ENCODE results near the gene TRPV2. TPM values are rescaled to one million over a fixed set of nuclear protein-coding genes. Genes with fewer than 3 reads are reported as not detected.
A peak's percentile ranks its signal among the peaks of the same experiment; 100 is the strongest.

The TRPV2 gene
- total and polyA plus RNA-seq, 8 donors: 0.58 to 24.8 (median 5.9) TPM

DNA sequence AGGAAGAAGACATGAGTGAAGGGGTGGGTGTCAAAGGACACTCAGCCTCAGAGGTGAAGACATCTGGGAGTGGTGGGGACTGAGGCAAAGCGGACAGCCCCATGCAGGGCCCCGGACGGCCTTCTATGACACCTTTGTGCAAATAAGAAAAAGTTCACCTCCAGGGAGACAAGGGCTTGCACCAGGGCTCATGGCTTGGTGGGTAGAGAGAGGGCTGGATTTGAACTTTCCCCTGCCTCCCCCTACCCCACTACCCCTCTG, 46.2 kb downstream of the TRPV2 start:
- TF ChIP-seq POLR2AphosphoS5 (IDR thresholded peaks at IDR 0.05): no peak
- no peak for TF ChIP-seq CTCF (IDR thresholded peaks at IDR 0.05)
- no peak for TF ChIP-seq EP300 (IDR thresholded peaks at IDR 0.05)
- TF ChIP-seq POLR2A (IDR thresholded peaks at IDR 0.05): no peak
- no peak overlapping the region for H3K4me3 ChIP-seq
- H3K36me3 ChIP-seq: peaks cover 0 to 38% (median 17%) of the 10 kb centered on the region in 4 donors
- intact Hi-C loops (cut with DNase I; ENCODE audit: low total_unique reads): no loop called here
- DNase-seq: no peak
- H3K9me3 ChIP-seq: no peaks in the 10 kb centered on the region
- no peak overlapping the region for H3K27ac ChIP-seq
- no peaks in the 10 kb centered on the region for H3K27me3 ChIP-seq
- peaks cover 12 to 49% (median 33%) of the 10 kb centered on the region in 4 donors for H3K4me1 ChIP-seq
- 88 to 100% (median 97%) methylated on average over 3 of the region's 3 CpGs for WGBS, 5 donors

- Histone ChIP-seq H3K36me3 (peaks cover 0 to 31% (median 14%) of the 10 kb centered on the region in 4 donors), H3K9me3 (no peaks in the 10 kb centered on the region), H3K4me1 (peaks cover 12 to 50% (median 33%) of the 10 kb centered on the region in 4 donors), H3K27ac (no peak overlapping the region), H3K27me3 (no peaks in the 10 kb centered on the region), H3K4me3 (no peak overlapping the region)
- no peak for DNase-seq
- 90 to 93% (median 92%) methylated on average over 19 to 20 of the region's 20 CpGs for WGBS, 5 donors
- TF ChIP-seq CTCF (IDR thresholded peaks at IDR 0.05): no peak
- no peak for TF ChIP-seq EP300 (IDR thresholded peaks at IDR 0.05)
- TF ChIP-seq POLR2A (IDR thresholded peaks at IDR 0.05): no peak
- TF ChIP-seq POLR2AphosphoS5 (IDR thresholded peaks at IDR 0.05): no peak
- intact Hi-C loops (cut with DNase I; ENCODE audit: low total_unique reads): no loop called here
Measured at GRCh38 chr17:16462070-16462864, 46.9 kb downstream of the TRPV2 start.

DNA sequence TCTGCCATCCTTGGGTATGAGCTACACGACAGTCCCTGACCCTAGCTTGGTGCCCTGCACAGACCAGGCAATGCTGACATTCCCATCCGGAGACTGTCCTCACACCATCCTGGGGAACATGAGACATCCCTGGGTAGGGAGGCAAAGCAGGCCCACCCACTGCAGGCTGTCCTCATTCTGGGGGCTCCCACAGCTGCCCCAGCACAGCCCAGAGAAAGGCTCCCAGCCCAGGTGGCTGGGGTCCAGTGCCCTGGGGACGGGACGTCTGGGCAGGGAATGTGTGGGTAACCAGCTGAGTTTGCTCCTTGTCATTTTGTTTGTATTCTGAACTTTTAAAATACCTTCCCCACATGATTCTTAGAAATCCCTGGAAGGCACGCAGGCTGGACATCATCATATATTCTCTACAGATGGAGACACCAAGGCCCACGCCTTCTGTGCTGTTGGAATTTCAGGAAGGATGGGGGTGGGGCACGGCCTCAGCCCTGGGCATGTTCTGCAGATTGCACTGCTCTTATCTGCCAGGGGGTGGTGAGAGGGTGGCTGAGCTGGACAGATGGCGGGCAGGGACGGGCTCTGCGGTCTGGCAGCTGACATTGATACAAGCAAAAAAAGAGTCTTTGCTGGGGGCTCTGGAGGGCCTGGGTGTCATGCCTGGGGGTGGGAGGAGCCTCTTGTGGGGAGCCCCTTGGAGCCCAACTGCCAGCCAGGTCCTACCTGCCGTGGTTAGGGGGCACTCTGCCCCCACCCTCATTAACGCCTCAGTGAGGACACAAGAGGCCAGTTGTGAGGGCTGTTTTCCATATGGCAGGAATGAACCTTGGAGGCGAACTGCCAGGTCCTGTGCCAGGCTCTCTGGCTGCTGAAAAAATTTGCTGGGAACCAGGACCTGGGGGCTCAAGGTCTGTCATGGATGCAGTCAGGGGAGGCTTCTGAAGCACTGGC, 48.3 kb downstream of the TRPV2 start:
- 39 to 47% (median 46%) methylated on average over 12 to 13 of the region's 13 CpGs for WGBS, 5 donors
- Histone ChIP-seq H3K9me3 (no peaks in the 10 kb centered on the region), H3K27me3 (no peaks in the 10 kb centered on the region), H3K4me3 (no peak overlapping the region), H3K36me3 (peaks cover 0 to 21% (median 6%) of the 10 kb centered on the region in 4 donors), H3K27ac (peak overlapping the region in 4 of 5 donors; percentile 47 to 78 (median 54)), H3K4me1 (peaks cover 12 to 57% (median 33%) of the 10 kb centered on the region in 4 donors)
- intact Hi-C loops (cut with DNase I; ENCODE audit: low total_unique reads): no loop called here
- TF ChIP-seq POLR2A (IDR thresholded peaks at IDR 0.05) (no peak), POLR2AphosphoS5 (IDR thresholded peaks at IDR 0.05) (peak; percentile 7 to 70 (median 15)), CTCF (IDR thresholded peaks at IDR 0.05) (peak in 2 of 7 experiments; percentile 26 to 42), EP300 (IDR thresholded peaks at IDR 0.05) (no peak)
- DNase-seq: peak; percentile 75 to 84

DNA sequence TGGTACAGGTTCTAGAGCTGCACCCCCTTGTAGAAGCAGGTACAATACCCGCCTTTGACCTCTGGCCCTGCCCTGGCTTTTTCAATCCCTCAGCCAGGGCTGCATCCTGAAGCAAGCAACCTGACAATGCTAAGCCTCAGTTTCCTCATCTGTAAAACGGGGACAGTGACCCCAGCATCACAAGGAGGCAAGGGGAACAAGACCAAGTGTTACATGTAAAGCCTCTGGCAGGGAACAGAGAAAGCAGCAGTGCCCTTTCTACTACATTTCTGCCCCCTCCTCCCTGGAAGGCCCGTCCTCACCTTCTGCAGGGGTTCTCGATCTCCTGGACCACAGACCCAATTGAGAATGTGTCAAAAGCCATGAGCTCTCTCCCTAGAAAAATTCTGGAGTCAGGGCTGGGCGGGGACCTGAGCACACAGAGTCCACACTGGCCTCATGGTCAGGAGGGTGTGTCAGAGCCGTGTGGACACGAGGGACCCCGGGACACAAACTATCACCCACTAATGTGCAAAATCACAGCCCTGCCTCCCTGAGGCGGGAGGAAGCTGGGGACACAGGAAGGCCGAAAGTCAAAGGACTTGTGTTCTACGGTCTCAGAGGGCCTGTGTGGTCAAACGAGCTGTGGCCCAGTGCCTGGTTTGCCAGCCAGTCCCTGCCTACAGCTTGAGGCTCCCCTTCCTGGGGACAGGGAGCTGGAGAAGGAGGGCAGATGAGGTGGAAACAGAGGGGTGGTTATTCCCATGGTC, 49.1 kb downstream of the TRPV2 start:
- peaks cover 12 to 60% (median 33%) of the 10 kb centered on the region in 4 donors for H3K4me1 ChIP-seq
- TF ChIP-seq CTCF (IDR thresholded peaks at IDR 0.05) (no peak), POLR2A (IDR thresholded peaks at IDR 0.05) (no peak), POLR2AphosphoS5 (IDR thresholded peaks at IDR 0.05) (no peak), EP300 (IDR thresholded peaks at IDR 0.05) (no peak)
- DNase-seq: no peak
- peak overlapping the region; percentile 49 to 78 (median 52) for H3K27ac ChIP-seq
- H3K36me3 ChIP-seq: peaks cover 0 to 21% (median 6%) of the 10 kb centered on the region in 4 donors
- intact Hi-C loops (cut with DNase I; ENCODE audit: low total_unique reads): no loop called here
- no peak overlapping the region for H3K4me3 ChIP-seq
- no peaks in the 10 kb centered on the region for H3K9me3 ChIP-seq
- WGBS, 5 donors: 54 to 71% (median 67%) methylated on average over 11 to 12 of the region's 12 CpGs
- H3K27me3 ChIP-seq: no peaks in the 10 kb centered on the region
